Measurements from ENCODE around the gene FRMD1. TPM values are rescaled to one million over a fixed set of nuclear protein-coding genes. Genes with fewer than 3 reads are reported as not detected.

The FRMD1 gene
- total RNA-seq, 1 donor from 2014 or later = not detected

- no peak for DNase-seq (ENCODE audit: low read depth, low spot score)
Observed at GRCh38 chr6:168029459-168030217, 49.4 kb downstream of the FRMD1 start.

GRCh38 chr6:168028181-168028580, 50.8 kb downstream of the FRMD1 start:
- DNase-seq (ENCODE audit: low read depth, low spot score) = no peak

- no peak for DNase-seq (ENCODE audit: low read depth, low spot score)
Observed at GRCh38 chr6:168027521-168027920, 51.5 kb downstream of the FRMD1 start.

GRCh38 chr6:168026925-168027324, 52.1 kb downstream of the FRMD1 start:
- DNase-seq (ENCODE audit: low read depth, low spot score) = no peak

GRCh38 chr6:168025831-168026710, 52.9 kb downstream of the FRMD1 start:
- no peak for DNase-seq (ENCODE audit: low read depth, low spot score)

GRCh38 chr6:168024951-168025510, 54.0 kb downstream of the FRMD1 start:
- no peak for DNase-seq (ENCODE audit: low read depth, low spot score)

- DNase-seq (ENCODE audit: low read depth, low spot score) = no peak
Observed at GRCh38 chr6:168022488-168023321, 56.3 kb downstream of the FRMD1 start.

- DNase-seq (ENCODE audit: low read depth, low spot score) = no peak
Observed at GRCh38 chr6:168021581-168021980, 57.4 kb downstream of the FRMD1 start.

- DNase-seq (ENCODE audit: low read depth, low spot score) = no peak
Observed at GRCh38 chr6:168020242-168020641, 58.8 kb downstream of the FRMD1 start.

GRCh38 chr6:168018664-168019063, 60.3 kb downstream of the FRMD1 start:
- DNase-seq (ENCODE audit: low read depth, low spot score) = no peak

- DNase-seq (ENCODE audit: low read depth, low spot score) = no peak
Observed at GRCh38 chr6:168017629-168018028, 61.4 kb downstream of the FRMD1 start.

GRCh38 chr6:168016721-168017525, 62.1 kb downstream of the FRMD1 start:
- no peak for DNase-seq (ENCODE audit: low read depth, low spot score)

GRCh38 chr6:168016176-168016620, 62.8 kb downstream of the FRMD1 start:
- DNase-seq (ENCODE audit: low read depth, low spot score) = no peak

- DNase-seq (ENCODE audit: low read depth, low spot score) = no peak
Observed at GRCh38 chr6:168015482-168016175, 63.4 kb downstream of the FRMD1 start.

GRCh38 chr6:168015009-168015408, 64.0 kb downstream of the FRMD1 start:
- DNase-seq (ENCODE audit: low read depth, low spot score) = no peak

GRCh38 chr6:168014428-168014827, 64.6 kb downstream of the FRMD1 start:
- no peak for DNase-seq (ENCODE audit: low read depth, low spot score)

- no peak for DNase-seq (ENCODE audit: low read depth, low spot score)
Observed at GRCh38 chr6:168013250-168013915, 65.6 kb downstream of the FRMD1 start.

GRCh38 chr6:168012431-168013249, 66.4 kb downstream of the FRMD1 start:
- no peak for DNase-seq (ENCODE audit: low read depth, low spot score)
